T-helper 1 cell (primary cell): ENCODE results near the gene SQOR.
A peak's percentile ranks its signal among the peaks of the same experiment; 100 is the strongest.

Source experiments
- DNase-seq, 5 donors: peaks; one replicate each; pipeline ENCODE4 v3.0.0-alpha.2; 2012 to 2020

Gene SQOR

DNA sequence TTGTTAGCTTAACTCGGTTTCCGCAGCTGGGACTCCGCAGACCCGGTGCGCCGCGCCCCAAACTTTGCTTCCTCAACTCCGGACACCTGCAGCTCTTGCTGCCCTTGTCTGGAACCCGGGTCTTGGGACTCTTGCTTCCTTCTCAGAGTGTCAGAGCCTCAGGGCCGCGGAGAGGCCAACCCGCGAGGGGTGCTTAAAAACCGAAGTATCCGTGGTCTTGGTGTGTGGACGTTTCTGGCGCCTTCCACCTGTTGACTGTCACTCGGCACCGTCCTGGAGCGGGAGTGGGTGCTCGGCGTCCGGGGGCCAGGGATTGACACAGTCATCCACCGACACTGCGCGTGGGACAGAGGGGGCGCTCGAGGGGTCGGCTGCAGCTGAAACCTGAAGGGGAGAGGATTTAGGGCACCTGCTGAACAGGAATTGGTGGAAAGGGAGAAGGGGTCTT lies 386 bp downstream of the SQOR start:
- peak; percentile 37 to 76 (median 54) for DNase-seq

DNA sequence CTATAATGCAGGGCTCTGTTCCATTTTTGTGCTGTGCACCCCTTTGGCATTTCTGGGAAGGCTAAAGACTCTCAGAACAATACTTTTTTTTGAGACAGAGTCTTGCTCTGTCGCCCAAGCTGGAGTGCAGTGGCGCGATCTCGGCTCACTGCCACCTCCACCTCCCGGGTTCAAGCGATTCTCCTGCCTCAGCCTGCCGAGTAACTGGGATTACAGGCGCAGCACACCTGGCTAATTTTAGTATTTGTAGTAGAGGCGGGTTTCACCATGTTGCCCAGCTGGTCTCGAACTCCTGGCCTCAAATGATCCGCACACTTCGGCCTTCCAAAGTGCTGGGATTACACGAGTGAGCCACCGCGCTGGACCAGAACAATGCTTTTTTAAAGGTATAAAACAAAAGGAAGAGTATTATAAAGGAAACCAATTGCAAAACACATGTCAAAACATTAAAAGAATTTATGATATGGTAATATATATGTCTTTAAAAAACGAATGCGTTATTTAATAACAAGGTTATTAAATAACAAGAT lies 999 bp downstream of the SQOR start:
- no peak for DNase-seq

DNA sequence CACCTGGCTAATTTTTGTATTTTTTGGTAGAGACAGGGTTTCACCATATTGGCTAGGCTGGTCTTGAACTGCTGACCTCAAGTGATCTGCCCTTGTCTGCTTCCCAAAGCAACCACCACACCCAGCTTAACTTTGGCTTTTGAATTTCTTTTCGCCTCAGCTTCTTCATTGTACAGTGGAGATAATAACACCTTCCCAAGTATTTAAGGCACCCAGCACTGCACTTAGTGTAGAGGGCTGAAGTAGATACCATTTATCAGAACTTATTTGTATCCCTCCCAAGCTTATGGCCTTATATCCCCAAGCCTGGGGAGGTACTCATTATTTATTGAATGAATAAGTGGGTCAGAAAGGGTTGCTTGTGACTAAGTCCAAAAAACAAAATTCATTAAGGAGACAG lies 2.3 kb downstream of the SQOR start:
- DNase-seq: no peak

DNA sequence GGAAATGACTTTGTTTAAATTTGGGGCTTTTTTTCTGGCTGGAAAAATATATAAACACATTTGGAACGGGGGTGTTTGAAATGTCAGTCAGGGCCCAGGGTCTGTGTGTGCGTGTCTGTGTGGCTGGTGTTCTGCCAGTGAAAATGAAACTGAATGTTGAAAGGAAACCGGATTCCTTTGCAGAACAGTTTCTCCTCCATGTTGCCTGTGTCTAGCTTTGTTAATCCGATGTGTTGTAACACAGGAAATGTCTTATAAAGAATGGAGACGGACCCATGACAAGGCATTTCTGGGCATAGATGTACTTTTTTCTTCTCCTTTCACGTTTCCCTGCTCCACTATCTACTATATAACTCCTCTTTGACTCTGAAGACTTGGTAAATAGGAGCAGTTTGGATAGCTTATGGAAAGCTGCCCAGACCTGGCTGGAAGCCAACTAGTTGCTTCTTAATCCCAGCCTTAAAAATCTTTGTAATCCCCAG lies 2.8 kb downstream of the SQOR start:
- peak in 4 of 5 donors; percentile 24 to 90 (median 32) for DNase-seq

DNA sequence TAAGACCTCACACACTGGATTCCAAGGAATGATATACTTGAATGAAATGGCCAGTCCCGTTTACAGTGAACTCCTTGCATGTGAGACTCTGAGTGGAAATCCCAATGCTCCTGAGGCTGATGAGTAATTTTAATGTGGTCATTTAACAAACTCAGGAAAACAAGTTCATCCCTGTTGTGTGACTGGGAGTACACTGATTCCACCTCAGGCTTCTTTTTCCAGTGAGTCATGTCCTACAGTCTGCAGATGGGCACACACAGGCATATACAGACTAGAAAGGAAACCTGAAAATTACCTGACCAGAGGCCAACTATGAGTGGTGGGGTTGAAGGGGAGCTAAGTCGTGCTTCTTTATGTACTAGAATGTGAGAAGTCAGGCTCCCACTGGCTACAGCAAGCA lies 5.8 kb downstream of the SQOR start:
- DNase-seq: no peak

DNA sequence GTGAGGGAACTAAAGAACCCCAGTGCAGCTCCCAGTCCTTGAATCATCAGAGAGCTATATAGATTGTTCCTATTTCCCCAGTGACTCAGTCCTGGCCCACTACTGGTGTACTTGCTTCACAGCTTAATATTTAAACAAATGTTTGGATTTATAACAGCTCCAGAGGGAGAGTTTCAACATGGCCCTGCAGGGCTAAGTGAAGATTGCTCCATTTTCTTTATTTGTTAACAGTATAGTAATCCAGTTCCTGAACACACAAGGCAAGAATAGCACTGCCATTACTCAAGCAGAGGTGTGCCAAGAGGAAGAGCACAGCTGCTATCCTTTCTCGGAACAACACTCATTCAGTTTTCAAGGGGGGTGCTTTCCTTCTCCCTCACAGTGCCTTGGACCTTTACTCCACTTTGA lies 6.5 kb downstream of the SQOR start:
- peak in 1 of 5 donors; percentile 49 for DNase-seq

DNA sequence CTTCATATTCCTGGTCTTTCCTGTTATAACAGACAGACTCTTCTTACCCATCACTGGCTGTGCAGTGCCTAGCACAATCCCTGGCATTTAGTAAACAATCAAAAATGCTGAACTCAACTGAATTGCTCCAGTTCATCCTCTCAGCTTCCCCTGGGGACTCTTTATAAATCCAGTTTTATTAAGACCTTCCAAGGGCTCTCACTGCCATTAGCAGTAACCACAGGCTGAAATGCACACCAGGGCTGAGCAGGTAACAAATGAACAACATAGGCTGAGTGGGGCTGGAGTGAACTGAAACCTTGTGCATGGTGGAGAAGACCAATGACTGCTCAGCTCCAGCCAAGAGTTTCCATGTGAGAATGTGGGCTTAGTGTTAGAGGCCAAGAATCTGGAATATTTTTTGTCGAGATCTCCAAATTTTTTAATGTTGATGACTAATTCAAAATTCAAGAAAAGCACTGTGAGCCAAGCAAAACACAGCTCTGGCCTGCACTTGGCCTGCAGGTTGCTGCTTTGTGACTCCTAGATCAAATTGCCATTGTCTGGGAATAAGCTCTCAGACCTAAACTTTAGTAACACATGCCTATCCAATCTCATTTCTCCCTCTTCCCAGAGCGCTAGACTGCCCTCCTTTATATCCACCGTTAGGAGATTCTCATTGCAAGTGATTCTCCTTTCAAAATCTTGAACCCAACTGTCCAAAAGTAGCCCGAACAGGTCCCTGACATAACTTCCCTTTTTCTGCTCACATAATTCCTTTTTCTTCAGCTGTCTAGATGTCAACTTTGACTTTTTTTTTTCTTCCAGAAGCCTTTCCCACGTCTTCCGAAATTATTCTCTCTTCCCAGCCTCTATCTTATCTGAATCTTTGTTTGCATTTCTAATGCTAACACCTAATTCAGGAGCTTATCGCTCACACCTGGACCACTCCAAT lies 7.4 kb downstream of the SQOR start:
- no peak for DNase-seq

DNA sequence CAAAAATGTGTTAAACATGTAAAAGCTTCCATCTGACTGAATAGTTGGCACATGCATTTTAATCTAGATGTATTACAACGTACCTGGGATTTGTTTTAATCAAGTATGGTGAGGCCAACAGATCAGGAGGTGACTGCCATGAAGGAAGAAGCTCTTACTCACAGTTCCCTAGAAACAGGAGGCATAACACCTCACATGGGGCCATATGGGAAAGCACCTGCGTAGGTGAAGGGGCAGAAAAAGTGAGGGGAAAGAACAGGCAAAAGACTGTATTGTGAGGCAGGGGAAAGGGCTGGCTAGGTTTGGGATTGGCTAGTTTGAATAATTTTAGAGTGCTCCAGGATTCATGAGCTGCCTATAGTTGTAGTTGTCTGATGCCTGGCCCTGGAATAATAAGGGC lies 9.6 kb downstream of the SQOR start:
- DNase-seq: no peak

DNA sequence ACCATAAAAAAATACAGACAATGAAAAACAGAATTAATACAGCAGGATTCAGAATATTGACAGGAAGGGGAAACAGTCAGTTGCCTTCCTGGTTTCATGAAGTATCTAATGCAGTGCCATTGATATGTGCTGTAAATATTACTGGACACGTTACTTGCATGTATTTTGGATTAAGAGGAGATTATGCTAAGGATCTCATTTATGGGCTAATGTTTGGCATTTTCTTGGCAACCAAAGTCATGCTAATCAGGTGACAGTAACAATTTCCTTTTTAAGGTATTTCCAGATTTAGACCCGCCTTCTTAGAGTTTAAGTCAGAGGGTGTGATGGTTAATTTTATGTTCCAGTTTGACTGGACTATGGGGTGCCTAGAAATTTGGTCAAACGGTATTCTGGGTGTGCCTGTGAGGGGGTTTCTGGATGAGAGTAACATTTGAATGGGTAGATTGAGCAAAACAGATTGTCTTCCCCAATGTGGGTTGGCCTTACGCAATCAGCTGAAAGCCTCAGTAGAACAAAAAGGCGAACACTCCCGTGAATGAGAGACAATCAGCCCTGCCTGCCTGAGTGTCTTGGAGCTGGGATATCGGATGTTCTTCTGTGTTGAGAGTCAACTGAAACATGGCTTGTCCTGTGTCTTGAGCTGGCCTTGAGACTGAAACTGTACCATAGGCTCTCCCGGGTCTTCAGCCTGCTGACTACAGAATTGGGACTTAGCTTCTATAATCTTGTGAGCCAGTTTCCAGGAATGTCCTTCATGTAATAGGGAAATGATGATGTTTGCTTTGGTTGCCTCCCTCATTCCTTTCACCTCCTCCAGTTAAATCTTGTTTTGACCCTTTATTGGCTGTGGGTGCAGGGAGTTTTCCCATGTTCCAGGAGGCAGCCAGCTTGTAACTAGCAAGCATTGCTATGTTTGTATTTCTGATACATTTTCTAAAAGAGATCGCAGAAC lies 10.5 kb downstream of the SQOR start:
- DNase-seq: peak in 1 of 5 donors; percentile 63

DNA sequence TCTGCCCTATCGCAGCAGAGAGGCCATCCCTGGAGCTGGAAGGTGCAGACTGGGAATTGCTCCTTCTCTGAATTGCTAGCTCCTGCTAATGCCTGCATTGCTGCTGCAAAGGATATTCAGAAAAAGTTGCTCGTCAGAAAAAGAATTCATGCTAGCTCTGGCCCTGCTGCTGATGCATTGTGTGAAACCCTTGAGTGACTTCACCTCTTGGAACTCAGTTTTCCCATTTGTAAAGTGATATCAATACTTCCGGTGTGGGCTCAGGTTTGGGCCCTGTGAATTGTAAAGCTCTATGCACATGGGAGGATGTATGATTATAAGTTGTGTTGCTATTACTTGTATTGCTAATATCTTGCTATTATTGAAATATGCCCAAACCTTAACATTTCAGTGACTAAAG lies 11.4 kb downstream of the SQOR start:
- DNase-seq: peak in 1 of 5 donors; percentile 44

DNA sequence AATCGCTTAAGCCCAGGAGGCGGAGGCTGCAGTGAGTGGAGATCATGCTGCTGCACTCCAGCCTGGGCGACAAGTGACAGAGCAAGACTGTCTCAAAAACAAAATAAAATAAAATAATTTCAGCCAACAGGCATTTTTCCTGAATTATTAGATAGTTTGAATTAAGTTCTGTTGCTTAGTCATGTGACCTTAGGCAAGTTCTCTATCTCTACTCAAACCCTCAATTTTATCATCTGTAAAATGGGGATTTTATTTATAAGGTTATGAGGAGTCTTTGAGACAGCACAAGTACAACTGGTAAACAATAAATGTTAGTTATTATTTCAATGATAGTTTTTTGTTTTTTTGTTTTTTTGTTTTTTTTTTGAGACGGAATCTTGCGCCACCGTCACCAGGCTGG lies 13.0 kb downstream of the SQOR start:
- DNase-seq: no peak

DNA sequence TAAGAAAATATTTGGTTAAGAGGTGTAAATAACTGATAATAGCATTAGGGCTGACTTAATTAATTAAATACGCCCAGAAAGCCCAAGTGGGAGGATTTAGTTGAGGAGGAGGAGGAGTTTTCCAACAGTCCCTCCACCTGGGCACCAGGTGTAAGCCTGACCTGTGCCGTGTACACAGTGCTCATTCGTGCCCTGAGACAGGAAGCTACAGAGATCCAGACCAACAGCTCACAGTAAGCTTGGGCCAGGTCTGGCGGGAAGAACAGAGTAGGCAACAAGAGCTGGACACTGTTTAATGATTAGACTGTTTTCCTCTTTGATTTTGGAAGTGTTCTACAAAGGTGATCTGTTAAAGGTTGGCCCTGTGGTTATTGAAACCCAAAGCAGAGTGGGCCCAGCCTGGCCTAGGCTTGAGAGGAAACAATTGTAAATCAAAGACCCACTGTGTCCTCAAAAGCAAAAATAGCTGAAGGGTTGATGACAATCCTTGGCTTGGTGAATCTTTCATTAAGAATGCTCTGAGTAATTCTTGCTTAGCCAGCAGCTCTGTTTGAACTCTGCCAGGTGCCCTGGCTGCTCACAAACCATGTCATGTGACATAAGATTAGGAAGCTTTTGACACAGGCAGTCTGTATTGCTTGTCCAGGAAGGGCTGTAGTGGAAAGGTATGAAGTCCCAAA lies 13.8 kb downstream of the SQOR start:
- DNase-seq: no peak

DNA sequence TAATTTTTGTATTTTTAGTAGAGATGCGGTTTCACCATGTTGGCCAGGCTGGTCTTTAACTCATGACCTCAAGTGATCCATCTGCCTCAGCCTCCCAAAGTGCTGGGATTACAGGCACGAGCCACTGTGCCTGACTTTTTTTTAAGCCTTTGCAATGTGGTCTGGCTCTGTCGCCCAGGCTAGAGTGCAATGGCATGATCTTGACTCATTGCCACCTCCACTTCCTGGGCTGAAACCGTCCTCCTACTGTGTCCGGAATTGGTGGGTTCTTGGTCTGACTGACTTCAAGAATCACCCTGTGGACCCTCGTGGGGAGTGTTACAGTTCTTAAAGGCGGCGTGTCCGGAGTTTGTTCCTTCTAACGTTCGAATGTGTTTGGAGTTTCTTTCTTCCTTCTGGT lies 15.2 kb downstream of the SQOR start:
- peak in 1 of 5 donors; percentile 33 for DNase-seq

DNA sequence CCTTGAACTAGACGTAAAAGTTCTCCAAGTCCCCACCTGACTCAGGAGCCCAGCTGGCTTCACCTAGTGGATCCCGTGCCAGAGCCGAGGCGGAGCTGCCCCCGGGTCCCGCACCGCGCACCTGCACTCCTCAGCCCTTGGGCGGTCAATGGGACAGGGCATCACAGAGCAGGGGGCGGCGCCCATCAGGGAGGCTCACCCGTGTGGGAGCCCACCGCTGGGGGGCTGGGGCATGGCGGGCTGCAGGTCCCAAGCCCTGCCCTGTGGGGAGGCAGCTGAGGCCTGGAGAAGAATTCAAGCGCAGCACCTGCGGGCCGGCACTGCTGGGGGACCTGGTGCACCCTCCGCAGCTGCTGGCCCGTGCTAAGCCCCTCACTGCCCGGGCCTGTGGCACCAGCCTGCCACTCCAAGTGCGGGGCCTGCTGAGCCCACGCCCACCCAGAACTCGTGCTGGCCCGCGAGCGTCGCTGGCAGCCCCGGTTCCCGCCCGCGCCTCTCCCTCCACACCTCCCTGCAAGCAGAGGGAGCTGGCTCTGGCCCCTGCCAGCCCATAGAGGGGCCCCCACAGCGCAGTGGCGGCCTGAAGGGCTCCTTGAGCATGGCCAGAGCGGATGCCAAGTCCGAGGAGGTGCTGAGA lies 16.2 kb downstream of the SQOR start:
- DNase-seq: no peak

DNA sequence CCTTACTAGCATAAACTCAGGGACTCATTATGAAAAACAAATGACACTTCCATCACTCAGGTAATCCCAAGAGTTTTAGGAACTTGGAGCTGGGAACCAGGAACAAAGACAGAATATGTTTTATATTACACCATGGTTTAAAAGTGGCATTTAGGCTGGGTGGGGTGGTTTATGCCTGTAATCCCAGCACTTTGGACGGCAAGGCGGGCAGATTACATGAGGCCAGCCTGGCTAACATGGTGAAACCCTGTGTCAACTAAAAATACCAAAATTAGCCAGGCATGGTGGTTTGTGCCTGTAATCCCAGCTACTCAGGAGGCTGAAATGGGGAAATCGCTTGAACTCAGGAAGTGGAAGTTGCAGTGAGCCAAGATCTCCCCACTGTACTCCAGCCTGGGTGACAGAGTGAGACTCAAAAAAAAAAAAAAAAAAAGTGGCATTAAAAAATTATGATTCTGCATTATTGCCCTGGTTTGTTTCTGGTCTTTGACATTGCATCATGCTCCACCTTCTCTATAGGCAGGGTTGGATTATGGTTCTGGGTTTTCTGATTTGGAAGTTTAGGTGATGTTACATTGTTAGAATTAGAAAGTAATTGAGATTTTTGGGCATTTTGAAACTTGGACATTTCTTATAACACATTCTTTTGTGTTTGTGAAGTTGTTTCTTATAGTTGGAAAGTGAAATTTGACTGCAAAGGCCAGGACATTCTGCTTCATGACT lies 19.0 kb downstream of the SQOR start:
- no peak for DNase-seq

DNA sequence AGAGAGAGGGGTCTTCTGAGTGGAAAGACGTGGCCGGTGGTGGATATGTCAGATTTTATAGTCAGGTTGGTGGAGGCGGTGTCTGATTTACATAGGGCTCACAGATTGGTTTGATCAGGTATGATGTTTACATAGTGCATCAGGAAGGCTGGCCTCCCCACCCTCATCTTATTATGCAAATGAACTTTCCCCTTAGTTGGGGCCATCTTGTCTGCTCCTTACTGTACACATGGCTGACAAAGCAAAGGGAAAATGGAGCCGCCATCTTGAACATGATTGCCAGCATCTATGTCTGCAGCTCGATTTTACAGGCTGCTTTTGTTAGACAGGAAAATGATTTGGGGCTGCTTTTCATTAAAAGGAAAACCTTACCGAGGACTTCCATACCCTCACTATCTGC lies 19.9 kb downstream of the SQOR start:
- DNase-seq: no peak

DNA sequence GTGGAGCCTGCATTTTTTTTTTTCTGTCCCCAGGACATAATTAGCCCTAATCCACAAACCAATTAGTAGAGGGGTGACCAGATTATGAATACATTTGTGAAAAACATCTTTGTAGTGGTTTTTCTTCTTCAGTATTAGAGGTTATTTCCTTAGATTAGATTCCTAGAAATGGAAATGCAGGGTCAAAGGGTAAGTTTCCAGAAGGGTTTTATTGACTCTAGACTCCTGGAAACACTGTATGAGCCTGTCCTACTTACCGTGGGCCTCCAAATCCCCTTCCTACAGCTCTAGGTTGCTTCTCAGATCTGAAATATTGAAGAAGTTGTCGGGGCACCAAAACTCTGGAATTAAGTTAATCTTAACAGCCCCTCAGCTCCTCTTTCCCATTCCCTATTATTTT lies 22.4 kb downstream of the SQOR start:
- DNase-seq: no peak

DNA sequence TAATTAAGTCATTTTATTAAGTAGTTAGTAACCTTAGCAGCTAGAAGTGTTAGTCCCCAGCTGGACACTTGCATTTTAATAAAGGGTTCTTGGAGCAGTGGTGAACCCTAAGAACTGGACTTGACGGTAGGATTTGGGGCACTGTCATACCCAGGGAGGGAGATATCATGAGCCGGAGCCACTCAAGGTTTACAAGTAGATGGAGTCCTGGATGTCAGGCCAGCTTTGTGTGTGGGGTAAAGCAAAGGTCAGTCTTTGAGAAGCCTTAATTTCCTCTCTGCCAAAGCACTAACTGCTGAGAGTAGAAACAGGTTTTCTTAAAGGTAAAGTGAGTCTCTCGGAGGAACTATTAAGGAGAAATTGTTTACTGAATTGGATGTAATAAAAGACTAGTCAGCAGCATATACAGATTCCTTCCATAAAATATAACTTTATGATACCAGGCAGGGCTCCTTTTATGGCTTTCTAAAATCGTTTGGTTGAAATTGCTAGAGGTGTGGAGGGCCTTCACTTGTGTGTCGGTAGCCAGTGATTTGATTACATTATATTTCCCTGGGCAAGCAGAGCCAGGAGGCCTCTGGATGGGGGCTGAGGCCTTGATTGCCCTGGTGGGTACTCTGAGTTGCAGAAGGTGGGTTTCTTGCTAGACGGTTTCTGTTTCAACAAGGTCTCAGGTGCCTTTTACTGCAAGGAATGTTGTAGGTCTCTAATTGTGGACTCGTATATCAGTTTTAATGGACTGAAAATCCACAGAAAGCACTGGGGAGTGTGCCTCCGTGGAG lies 23.1 kb downstream of the SQOR start:
- no peak for DNase-seq

DNA sequence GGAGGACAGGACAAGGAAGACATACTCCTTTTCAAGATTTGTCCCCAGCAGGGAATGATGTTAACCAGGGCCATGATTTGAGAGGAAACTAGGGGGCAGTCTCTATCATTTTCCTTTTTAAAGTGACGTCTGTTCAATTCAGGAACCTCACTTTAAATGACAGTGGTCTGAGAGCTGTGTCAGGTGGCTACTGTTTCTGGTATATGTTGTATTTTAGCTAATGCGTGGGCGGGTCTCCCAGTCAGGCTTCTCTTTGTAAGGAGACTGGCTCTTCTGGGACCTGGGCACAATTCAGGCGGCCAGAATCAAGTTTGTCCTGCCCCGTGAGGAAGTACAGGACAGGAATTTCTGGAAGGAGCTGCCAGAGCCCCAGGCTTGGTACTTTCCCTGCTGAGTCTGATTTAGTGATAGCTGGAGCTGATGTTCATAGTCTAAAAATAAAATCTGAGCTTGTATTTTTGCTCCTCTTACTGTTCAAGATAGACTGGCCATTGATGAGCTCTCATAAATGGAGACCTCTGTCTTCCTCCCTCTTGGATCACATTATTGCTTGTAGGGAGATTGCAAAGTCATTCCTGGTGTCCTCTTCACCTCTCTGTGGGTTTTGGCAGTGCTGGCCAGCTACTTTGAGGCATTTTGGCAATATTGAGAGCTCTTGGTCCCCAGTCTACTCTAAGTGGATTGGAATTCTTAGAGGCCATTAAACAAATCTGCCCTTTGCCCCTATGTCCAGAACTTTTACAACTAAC lies 25.6 kb downstream of the SQOR start:
- DNase-seq: no peak

DNA sequence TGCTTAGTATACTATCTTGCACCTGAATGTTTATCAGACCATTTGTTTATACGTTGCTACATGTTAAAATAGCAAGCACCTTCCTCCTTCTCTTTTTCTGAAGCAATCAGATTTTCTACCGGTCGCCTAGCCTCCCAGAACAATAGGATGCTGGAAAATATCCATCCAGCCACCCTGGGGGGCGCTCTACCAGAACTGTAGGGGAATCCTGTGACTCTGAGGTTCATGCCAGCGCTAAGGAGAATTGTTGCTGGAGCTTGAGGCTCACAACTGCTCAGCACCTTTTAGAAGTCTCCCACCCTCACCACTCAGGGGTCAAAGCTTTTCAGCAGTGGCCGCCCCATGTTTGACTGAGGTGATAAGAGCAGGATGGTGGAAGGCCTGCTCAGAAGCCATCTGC lies 27.5 kb downstream of the SQOR start:
- no peak for DNase-seq
